Measurements from ENCODE around the gene ANKHD1.
A peak's percentile ranks its signal among the peaks of the same experiment; 100 is the strongest.

ANKHD1 gene

DNA sequence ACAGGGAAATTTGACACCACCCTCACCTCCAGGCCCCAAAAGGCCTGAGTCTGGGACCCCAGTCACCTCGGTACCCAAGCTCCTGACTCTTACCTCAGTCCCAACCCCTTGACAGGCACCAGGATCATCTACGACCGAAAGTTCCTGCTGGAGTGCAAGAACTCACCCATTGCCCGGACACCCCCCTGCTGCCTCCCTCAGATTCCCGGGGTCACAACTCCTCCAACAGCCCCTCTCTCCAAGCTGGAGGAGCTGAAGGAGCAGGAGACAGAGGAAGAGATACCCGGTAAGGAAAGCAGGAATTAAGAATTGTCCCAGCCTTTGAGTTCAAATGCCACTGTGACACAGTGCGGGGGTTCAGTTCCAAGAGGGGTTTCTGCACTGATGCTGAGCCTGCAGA lies 147.2 kb downstream of the ANKHD1 start:
- no peak for DNase-seq
- TF ChIP-seq POLR2A (IDR thresholded peaks at IDR 0.05; ENCODE audit: low read length) (no peak), GATA1 (IDR thresholded peaks at IDR 0.05; ENCODE audit: low read depth, low read length) (no peak)

DNA sequence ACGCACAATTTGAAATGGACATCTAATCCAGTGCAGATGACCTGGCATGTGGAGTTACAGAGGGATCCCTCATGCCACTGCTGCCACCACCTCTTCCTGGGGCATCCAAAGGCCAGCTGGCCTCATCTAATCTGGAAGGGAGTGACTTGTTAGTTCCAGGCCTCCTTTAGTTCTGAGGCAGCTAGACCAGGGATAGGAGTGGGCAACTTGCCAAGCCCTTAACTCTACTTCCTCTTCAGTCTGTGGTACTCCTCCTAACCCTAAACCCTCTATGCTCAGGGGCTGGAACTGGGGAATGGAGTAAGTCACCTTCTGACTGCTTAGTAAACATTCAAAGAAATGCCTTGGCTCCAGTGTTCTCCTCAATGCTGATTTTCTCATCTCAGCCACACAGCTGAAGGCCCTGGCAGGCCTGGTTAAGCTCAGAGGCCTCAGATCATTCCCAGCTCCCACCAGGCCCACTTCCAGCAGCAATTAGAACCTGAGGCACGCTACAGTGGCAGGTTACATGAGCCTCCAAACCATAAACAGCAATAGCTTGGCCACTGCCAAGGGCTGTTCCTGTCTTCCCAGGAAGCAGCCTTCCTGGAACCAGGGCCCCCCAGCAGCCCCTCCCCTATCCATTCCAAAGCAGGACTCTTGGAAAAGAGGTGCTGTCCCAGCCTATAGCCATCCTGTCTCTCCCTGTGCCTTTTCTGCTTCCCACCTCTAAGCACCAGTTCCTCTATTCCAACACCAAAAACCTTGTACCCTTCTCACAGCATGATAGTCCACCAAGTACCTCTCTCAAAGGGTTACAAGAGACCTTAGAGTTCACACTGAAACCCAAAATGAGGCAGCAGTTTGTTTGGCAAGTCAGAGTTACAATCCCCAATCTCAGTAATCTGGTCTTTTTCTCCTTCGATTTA lies 147.9 kb downstream of the ANKHD1 start:
- TF ChIP-seq GATA1 (IDR thresholded peaks at IDR 0.05; ENCODE audit: low read depth, low read length) (no peak), POLR2A (IDR thresholded peaks at IDR 0.05; ENCODE audit: low read length) (peak; percentile 42)
- DNase-seq, result peak; percentile 53 to 74

DNA sequence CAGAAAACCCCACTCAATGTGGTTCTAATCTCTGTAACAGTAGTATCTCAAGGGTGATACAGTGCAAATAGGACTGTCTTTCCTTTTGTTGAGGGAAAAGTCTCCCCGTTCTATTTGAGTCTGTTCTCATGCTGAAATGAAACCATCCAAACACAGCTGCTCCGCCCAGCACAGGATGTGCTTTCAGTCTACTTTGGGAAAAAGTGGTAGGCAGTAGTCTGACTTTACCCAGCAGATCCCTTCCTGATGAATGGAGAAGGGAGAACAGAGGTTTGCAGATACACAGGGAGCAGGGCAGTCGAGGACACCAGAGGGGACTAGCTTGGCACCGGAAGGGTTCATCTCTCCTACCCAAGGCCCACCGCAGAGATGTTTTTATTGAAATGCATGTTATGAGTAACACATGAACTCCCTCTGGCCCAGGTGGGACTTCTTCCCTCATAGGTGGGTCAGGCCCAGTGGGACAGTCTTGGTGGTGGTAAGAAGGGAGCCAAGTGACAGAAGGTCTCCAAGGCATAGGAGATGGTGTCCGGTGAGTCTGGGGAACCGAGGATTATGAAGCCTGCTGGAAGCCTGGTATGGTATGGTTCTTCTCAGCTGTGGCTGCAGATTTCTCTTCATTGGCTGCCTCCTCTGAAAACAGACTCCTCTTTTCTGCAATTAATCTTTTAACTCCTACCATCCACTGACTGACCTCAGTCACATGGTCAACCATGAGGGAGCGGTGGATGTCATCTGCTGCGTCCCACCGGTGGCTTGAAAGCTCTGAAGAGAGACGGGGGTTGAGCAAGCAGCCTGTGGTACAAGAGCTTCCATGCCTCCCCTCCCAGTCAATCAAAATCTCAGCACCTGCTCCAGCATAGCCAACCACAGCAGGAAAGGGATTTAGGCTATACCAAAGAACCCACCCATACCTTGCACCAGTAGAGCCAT lies 148.8 kb downstream of the ANKHD1 start:
- no peak for DNase-seq

DNA sequence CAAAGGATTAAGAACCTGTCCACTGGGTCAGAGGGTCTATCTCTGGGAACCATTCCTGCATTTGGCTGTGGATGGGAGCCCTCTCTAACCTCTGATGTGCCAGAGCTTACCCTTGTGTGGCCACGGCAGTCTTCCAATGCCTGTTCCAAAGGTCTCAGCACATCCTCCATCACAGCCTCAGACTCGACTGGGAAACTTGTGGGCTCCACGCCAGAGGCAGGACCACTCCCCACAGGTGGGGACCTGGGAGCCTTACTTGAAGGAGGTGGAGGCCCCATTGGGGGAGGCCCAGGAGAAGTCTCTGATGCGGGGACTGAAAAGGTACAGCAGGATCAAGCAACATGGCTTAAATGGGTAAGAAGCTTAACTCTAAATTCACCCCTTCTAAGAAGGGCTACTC lies 150.2 kb downstream of the ANKHD1 start:
- no peak for TF ChIP-seq GATA1 (IDR thresholded peaks at IDR 0.05; ENCODE audit: low read depth, low read length)
- TF ChIP-seq POLR2A (IDR thresholded peaks at IDR 0.05; ENCODE audit: low read length), result no peak
- DNase-seq, result no peak

More for the DNA sequence above, 148.8 kb downstream of the ANKHD1 start:
- TF ChIP-seq POLR2A (IDR thresholded peaks at IDR 0.05; ENCODE audit: low read length) (no peak), GATA1 (IDR thresholded peaks at IDR 0.05; ENCODE audit: low read depth, low read length) (no peak)

DNA sequence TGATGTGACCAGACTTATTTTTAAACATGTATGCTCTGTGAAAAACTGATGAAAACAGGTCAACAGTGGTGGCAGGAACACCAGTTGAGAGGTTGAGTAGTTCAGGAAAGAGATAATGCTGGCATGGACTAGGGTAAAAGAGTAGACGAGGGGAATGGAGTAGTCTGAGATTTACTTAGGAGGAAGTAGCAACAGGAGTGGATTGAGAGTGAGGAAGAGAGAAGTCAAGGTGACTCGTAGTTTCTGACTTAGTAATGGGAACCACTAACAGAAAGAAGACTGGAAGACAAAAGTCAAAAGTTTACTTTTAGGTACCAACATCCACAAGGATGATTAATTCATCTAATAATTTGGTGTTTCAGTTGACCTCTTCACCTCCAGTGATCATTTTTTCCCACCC lies 152.0 kb downstream of the ANKHD1 start:
- no peak for TF ChIP-seq GATA1 (IDR thresholded peaks at IDR 0.05; ENCODE audit: low read depth, low read length)
- TF ChIP-seq POLR2A (IDR thresholded peaks at IDR 0.05; ENCODE audit: low read length), result no peak
- DNase-seq, result peak in 1 of 2 experiments; percentile 24

DNA sequence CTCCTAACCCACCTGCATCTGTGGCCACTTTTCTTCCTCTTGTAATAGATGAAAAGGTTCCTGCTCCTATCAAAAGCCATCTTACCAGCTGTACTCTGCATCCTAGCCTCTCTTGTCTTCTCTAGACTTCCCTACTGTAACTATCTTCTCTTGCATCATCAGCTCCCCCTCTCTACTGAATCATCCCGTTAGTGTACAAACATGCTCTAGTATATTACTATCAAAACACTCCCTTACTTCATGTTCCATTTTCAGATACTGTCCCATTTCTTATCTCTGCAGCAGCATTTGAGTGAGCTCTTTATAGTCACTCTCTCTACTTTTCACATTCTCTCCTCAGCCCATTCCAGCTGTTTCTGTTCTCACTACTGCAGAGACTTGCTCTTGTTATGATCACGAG lies 152.8 kb downstream of the ANKHD1 start:
- DNase-seq, result peak; percentile 72 to 79

DNA sequence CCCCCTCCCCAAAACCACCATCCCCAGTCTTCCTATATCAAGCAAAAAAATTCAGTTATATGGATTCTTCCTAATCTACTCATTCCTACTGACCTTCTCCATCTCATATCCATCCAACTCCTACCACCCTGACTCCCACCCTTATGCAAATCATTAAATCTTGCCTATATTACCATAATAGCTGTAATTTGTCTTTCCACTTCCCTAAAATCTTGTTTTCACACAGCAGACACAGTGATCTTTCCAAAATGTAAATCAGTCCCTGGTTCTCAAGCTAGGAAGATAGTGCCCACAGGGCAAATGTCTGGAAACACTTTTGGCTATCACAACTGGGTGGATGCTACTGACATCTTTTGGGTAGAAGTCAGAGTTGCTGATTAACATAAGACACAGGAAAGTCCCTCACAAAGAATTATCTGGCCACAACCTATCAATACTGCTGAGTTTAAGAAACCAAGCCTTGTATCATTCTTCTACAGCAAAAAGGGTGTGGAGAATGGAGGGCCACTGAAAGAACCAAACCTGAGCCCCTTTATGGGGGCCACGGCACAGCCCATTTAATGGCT lies 154.2 kb downstream of the ANKHD1 start:
- peak; percentile 36 to 47 for DNase-seq
- TF ChIP-seq POLR2A (IDR thresholded peaks at IDR 0.05; ENCODE audit: low read length) (no peak), GATA1 (IDR thresholded peaks at IDR 0.05; ENCODE audit: low read depth, low read length) (no peak)

More for the DNA sequence above, 152.8 kb downstream of the ANKHD1 start:
- TF ChIP-seq POLR2A (IDR thresholded peaks at IDR 0.05; ENCODE audit: low read length) (peak; percentile 21), GATA1 (IDR thresholded peaks at IDR 0.05; ENCODE audit: low read depth, low read length) (no peak)

DNA sequence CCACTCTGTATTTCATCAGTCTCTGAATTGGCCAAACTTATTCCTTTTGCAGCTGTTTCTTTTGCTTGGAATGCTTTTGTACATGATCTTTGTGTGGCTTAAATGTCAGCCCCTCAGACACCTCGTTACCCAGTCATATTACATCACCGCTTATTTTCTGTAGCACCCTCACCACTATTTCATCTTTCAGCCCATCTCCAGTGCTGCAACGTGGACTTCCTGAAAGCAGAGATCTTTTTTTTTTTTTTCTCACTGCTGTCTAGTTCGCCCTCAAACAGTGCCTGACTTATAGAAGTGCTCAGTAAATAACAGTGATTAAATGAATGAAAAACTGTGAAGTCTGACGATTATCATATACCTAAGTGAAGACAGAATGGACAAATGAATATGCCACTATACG lies 154.8 kb downstream of the ANKHD1 start:
- DNase-seq, result peak; percentile 36 to 60
- TF ChIP-seq GATA1 (IDR thresholded peaks at IDR 0.05; ENCODE audit: low read depth, low read length), result no peak
- TF ChIP-seq POLR2A (IDR thresholded peaks at IDR 0.05; ENCODE audit: low read length), result no peak

DNA sequence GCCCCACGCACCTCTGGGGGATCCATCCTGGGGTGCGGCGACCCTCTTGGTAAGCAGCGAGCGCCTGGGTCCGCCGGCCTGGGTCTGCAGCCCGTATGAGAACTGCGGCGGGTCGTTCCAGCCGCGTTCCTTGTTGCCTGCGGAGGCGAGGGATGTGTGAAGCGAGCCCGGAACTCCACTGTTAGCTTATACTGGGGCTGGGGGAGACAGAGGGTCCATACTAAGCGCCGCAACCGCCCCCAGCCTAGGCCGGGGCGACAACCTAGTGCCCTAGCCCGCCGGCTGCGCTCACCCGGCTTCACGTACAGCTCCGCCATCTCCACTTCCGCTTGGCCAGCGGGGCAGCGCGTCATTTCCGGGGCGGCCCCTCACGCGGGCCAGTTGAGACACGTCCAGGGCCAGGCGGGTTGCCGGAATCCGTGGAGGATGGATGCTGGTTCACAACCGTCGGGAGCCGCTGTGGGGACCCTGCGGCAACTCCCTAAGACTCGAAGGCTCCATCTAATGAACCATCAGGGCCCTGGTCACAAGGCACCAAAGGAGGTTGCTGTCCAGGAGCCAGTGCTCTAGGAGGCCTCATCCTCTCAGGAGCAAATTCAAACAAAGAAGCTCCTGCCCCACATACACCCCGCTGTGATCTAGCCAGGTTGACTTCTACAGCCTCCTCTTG lies 155.6 kb downstream of the ANKHD1 start, which contains the start of gene SRA1:
SRA1 (minus strand) TSS at position 338 of the 670 bp plus-strand sequence; CDS start at position 317, 21 bp downstream.
- peak; percentile 92 to 95 for DNase-seq
- TF ChIP-seq GATA1 (IDR thresholded peaks at IDR 0.05; ENCODE audit: low read depth, low read length) (no peak), POLR2A (IDR thresholded peaks at IDR 0.05; ENCODE audit: low read length) (peak; percentile 96)

DNA sequence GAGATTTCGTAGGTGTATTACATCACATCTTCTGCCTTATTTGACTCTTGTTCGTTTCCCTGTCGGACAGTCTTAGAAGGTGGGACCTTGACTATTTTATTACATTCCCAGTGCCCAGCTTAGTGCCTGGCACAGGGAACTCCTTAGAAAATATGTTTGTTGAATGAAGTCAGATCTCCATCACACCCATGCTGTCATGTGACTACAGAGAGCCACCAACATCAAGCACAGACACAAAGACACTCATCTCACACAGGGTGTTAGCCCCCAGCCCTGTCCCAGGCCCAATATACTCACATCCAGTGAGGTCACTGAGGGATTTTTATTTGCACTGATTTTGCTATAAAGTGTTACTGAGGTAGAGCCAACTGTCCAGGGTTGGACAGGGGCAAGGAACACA lies 156.3 kb downstream of the ANKHD1 start:
- no peak for TF ChIP-seq POLR2A (IDR thresholded peaks at IDR 0.05; ENCODE audit: low read length)
- no peak for TF ChIP-seq GATA1 (IDR thresholded peaks at IDR 0.05; ENCODE audit: low read depth, low read length)
- no peak for DNase-seq

DNA sequence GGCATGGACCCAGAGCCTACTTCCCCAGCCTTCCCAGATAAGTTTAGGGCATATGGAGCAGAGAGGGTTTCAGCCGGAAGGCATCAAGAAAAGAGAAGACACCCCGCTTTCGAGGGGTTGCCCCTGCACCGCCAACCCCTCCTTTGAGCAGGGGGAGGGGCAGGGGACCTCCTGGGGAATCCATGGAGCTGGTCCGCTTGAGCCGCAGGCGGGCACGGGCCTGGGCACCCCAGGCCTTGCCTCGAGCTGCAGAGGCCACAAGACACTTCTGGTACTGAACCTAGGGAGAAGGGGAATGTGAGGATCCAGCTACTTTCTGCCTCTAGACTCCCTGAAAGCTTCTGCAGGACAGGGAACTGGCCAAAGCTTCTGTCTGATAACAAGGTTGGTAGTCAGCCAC lies 156.9 kb downstream of the ANKHD1 start:
- DNase-seq, result no peak
- no peak for TF ChIP-seq GATA1 (IDR thresholded peaks at IDR 0.05; ENCODE audit: low read depth, low read length)
- no peak for TF ChIP-seq POLR2A (IDR thresholded peaks at IDR 0.05; ENCODE audit: low read length)

DNA sequence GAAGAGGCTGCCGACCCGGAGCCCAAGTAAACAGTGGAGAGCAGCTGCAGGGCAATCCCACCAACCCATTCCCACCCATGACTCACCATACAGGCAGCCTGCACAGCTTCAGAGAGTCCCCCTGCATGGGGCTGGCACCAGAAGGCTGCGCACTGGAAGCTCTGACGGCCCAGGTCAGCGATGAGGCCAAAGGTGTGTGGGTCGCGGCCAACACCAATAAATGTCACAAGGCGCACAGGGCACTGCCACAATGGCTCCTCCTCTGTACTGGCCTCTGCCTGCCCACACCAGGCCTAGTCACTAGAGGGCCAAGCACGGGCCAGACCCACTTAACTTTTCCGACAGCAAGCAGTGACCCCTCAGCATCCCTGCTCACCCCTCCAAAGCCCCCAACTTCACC lies 158.6 kb downstream of the ANKHD1 start:
- no peak for DNase-seq
- TF ChIP-seq GATA1 (IDR thresholded peaks at IDR 0.05; ENCODE audit: low read depth, low read length), result no peak
- no peak for TF ChIP-seq POLR2A (IDR thresholded peaks at IDR 0.05; ENCODE audit: low read length)

Measured in erythroblast (primary cell).